Hematopoietic multipotent progenitor cell treated with erythropoietin and hydrocortisone succinate and interleukin-3 and kit ligand, for 15 days (in vitro differentiated cells): Measurements from ENCODE around the gene CELSR1.

ENCODE experiments used
- DNase-seq: peaks from one replicate; pipeline ENCODE4 v3.0.0-alpha.2; 2015; ENCODE audit warnings: low spot score

The CELSR1 gene

GRCh38 chr22:46442217-46442853 is 95.1 kb downstream of the CELSR1 start:
- DNase-seq = no peak

- DNase-seq = no peak
Measured at GRCh38 chr22:46439576-46440465, 97.6 kb downstream of the CELSR1 start.

GRCh38 chr22:46439111-46439510 is 98.3 kb downstream of the CELSR1 start:
- no peak for DNase-seq

GRCh38 chr22:46437671-46438440 is 99.6 kb downstream of the CELSR1 start:
- no peak for DNase-seq

GRCh38 chr22:46436595-46437175 is 100.7 kb downstream of the CELSR1 start:
- no peak for DNase-seq

- DNase-seq = no peak
Measured at GRCh38 chr22:46433318-46433717, 104.1 kb downstream of the CELSR1 start.

- no peak for DNase-seq
Measured at GRCh38 chr22:46432164-46433068, 105.0 kb downstream of the CELSR1 start.

- DNase-seq = no peak
Measured at GRCh38 chr22:46430961-46431838, 106.2 kb downstream of the CELSR1 start.

- DNase-seq = no peak
Measured at GRCh38 chr22:46429325-46429853, 108.0 kb downstream of the CELSR1 start.

- no peak for DNase-seq
Measured at GRCh38 chr22:46428602-46429324, 108.7 kb downstream of the CELSR1 start.

GRCh38 chr22:46428171-46428570 is 109.2 kb downstream of the CELSR1 start:
- no peak for DNase-seq

- DNase-seq = no peak
Measured at GRCh38 chr22:46425016-46425415, 112.4 kb downstream of the CELSR1 start.

GRCh38 chr22:46424496-46424895 is 112.9 kb downstream of the CELSR1 start:
- DNase-seq = no peak

GRCh38 chr22:46422896-46423295 is 114.5 kb downstream of the CELSR1 start:
- DNase-seq = no peak

- no peak for DNase-seq
Measured at GRCh38 chr22:46421267-46421666, 116.2 kb downstream of the CELSR1 start.

GRCh38 chr22:46419754-46420571 is 117.5 kb downstream of the CELSR1 start:
- no peak for DNase-seq

- DNase-seq = no peak
Measured at GRCh38 chr22:46418827-46419226, 118.6 kb downstream of the CELSR1 start.

- DNase-seq = no peak
Measured at GRCh38 chr22:46417769-46418168, 119.7 kb downstream of the CELSR1 start.
